Osteocyte (in vitro differentiated cells): ENCODE results near the gene STAC3. TPM values are rescaled to one million over a fixed set of nuclear protein-coding genes. Genes with fewer than 3 reads are reported as not detected.

Experiments used
- DNase-seq: peaks from one replicate; pipeline ENCODE4 v3.0.0; 2021; ENCODE audit warnings: mixed read lengths; ENCODE audit not compliant: unreplicated experiment; ENCODE audit errors: extremely low spot score
- H3K27ac Mint-ChIP-seq: one replicate; pipeline ENCODE4 v1.8.0; 2021; ENCODE audit warnings: mild to moderate bottlenecking, mixed read lengths; ENCODE audit not compliant: unreplicated experiment
- H3K27me3 Mint-ChIP-seq: one replicate; pipeline ENCODE4 v1.8.0; 2021; ENCODE audit warnings: mixed read lengths; ENCODE audit not compliant: unreplicated experiment
- H3K36me3 Mint-ChIP-seq: one replicate; pipeline ENCODE4 v1.8.0; 2021; ENCODE audit warnings: mixed read lengths; ENCODE audit not compliant: unreplicated experiment
- H3K4me1 Mint-ChIP-seq: one replicate; pipeline ENCODE4 v1.8.0; 2021; ENCODE audit warnings: mixed read lengths; ENCODE audit not compliant: unreplicated experiment
- H3K4me3 Mint-ChIP-seq: one replicate; pipeline ENCODE4 v1.8.0; 2021; ENCODE audit warnings: mild to moderate bottlenecking, moderate library complexity, mixed read lengths; ENCODE audit not compliant: unreplicated experiment
- H3K9me3 Mint-ChIP-seq: one replicate; pipeline ENCODE4 v1.8.0; 2021; ENCODE audit warnings: mixed read lengths; ENCODE audit not compliant: unreplicated experiment
- CTCF ChIP-seq: fragments of 200-600 bp; sonication (generic); IDR thresholded peaks from 2 replicates; pipeline ENCODE4 v1.5.0; 2021; ENCODE audit warnings: antibody characterized with exemption, mild to moderate bottlenecking, moderate library complexity
- total RNA-seq: library from RNA; stranded (reverse); gene quantifications from 2 replicates; pipeline ENCODE4 v1.2.1, GENCODE V29; 2021

STAC3 gene
- total RNA-seq, 1 donor from 2014 or later: 2.4 TPM

DNA sequence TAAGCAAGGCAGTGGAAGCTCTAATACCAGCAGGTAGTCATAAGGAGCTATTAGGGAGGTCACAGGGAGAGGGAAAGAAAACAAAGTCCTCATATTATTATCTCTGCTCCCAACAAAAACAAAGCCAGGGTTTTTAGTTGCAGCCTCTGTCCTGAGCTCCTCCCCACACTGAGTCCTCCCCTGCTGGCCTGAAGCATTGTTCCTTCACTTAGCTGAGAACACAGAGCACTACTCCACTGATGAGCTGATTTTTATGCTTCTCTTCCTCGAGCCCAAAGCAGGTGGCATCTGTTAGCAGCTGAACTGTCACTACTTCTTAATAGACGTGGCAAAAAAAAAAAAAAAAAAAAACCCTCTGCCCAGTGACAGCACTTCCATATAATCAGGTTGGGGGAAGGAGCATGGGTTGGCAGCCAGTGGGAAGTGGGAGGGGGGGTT, 10.5 kb upstream of the STAC3 start:
- Mint-ChIP-seq H3K27me3 (no peaks in the 10 kb centered on the region), H3K4me1 (peaks cover 2% of the 10 kb centered on the region), H3K9me3 (no peaks in the 10 kb centered on the region), H3K36me3 (peaks cover 28% of the 10 kb centered on the region), H3K27ac (no peak overlapping the region), H3K4me3 (no peak overlapping the region)
- no peak for DNase-seq
- TF ChIP-seq CTCF: no peak

DNA sequence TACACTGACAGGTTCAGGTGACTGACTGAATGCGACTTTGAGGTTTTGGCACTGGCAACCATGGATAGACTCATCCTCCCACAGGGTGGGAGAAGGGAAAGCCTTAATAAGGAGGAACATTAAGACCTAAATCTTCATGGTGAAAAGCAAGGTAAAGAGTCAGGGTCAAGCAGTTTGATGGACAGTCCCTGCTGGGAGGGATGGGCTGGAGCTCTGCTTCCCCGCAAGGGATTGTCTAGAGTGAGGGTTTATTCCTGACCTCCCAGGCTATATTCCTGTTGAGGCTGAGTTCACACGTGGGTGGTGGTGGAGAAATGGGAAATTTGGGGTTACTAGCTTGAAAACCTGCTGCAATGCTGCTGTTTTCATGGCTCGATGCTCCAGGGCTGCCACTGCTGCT, 9.4 kb upstream of the STAC3 start:
- no peaks in the 10 kb centered on the region for H3K27me3 Mint-ChIP-seq
- peaks cover 32% of the 10 kb centered on the region for H3K36me3 Mint-ChIP-seq
- DNase-seq: no peak
- no peak overlapping the region for H3K4me3 Mint-ChIP-seq
- H3K4me1 Mint-ChIP-seq: peaks cover 2% of the 10 kb centered on the region
- H3K9me3 Mint-ChIP-seq: no peaks in the 10 kb centered on the region
- TF ChIP-seq CTCF: no peak
- H3K27ac Mint-ChIP-seq: no peak overlapping the region

DNA sequence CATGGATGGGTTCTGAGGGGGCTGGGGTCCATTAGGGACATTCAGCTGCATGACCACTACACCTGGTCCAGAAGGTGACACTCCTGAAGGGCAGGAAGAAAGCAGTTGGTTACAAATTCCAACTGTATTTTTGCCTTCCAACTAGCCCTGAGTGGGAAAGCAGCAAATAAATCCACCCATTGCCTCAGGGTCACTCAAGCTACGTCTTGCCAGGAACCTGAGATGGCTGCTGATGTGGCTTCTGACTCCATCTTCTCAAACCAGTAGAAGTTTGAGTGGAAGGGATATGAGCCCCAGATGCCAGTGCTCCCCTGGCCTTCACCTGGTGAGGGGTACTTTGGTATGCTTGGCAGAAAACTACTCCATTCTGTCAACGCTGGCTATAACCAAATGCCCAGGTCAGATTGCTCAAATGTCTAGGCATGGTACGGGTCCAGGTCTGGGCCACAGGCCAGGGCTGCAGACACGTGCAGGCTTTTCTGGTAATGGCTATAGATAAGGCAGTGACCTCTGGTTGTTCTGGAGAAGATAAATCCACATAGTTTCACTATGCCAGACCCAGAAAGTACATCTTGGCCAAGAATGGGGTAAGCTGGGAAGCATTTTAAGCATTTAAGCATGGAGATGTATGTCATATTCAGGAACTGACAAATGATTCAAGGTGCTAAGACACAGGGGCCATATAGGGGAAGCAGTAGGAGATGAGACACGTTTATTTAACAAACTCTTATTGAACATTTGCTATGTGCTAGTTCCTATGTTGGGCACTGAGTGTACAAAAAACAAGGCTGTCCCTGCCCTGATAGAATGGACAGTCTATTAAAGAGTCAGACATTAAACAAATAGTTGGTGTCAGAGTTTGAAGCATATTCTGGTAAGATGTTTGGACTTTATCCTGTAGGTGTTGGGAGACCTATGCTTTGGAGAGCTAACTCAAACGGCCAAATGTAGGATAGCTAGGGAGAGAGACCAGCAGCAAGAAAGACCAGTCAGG, 8.3 kb upstream of the STAC3 start:
- Mint-ChIP-seq H3K27ac (no peak overlapping the region), H3K9me3 (no peaks in the 10 kb centered on the region), H3K27me3 (no peaks in the 10 kb centered on the region), H3K36me3 (peaks cover 26% of the 10 kb centered on the region), H3K4me3 (no peak overlapping the region), H3K4me1 (peaks cover 2% of the 10 kb centered on the region)
- no peak for DNase-seq
- TF ChIP-seq CTCF: no peak

- Mint-ChIP-seq H3K27ac (no peak overlapping the region), H3K9me3 (no peaks in the 10 kb centered on the region), H3K4me1 (no peaks in the 10 kb centered on the region), H3K36me3 (peaks cover 30% of the 10 kb centered on the region), H3K27me3 (no peaks in the 10 kb centered on the region), H3K4me3 (no peak overlapping the region)
- no peak for TF ChIP-seq CTCF
- DNase-seq: no peak
These were observed 4.9 kb upstream of the STAC3 start for GRCh38 chr12:57255916-57256315.

DNA sequence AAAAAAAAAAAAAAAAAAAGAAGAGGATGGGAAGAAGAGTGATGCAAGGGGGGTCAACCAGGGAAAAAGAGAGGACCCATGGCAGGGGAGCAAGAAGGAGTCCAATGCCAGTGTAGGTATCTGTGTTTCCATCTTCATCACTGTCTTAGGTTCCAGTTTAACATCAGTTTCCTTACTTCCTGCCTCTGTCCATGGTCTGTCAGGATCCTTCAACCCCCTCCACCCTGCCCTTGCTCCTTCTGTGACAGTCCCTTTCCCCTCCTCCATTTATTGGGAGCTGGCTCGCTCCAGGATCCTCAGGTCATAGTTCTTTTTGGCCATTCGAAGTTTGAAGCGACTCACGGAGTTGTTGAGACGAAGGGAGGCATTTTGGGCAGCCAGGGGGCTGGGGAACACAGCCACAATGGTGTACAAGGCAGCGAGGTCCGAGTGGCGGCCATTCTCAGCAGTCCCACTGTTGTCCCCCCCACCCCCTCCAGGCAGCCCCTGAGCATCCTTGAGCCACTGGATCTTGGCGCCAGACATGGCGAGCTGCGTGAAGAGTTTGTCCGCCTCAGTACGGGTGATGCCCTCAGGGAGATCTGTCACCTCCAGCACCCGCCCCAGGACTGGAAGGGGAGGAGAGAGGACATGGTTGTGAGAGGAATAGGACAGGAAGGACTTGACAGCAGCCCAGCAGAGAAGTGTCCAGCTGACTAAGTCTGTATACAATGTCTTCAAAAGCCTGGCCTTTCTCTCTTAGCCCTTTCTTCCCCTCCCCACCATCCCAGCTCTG, 3.7 kb upstream of the STAC3 start:
- Mint-ChIP-seq H3K27me3 (no peaks in the 10 kb centered on the region), H3K4me3 (no peak overlapping the region), H3K4me1 (peaks cover 3% of the 10 kb centered on the region), H3K27ac (no peak overlapping the region), H3K9me3 (no peaks in the 10 kb centered on the region), H3K36me3 (peaks cover 25% of the 10 kb centered on the region)
- no peak for DNase-seq
- TF ChIP-seq CTCF: no peak
